Epidermal melanocyte (primary cell): ENCODE measurements around the gene TESMIN.
A peak's percentile ranks its signal among the peaks of the same experiment; 100 is the strongest.

ENCODE experiments used
- DNase-seq: peaks from one replicate; pipeline ENCODE4 v3.0.0; 2011; ENCODE audit warnings: low spot score; ENCODE audit not compliant: insufficient read length

The TESMIN gene, protein sequence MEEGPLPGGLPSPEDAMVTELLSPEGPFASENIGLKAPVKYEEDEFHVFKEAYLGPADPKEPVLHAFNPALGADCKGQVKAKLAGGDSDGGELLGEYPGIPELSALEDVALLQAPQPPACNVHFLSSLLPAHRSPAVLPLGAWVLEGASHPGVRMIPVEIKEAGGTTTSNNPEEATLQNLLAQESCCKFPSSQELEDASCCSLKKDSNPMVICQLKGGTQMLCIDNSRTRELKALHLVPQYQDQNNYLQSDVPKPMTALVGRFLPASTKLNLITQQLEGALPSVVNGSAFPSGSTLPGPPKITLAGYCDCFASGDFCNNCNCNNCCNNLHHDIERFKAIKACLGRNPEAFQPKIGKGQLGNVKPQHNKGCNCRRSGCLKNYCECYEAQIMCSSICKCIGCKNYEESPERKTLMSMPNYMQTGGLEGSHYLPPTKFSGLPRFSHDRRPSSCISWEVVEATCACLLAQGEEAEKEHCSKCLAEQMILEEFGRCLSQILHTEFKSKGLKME

GRCh38 chr11:68751331-68751856 lies at the start of gene TESMIN:
TESMIN (minus strand) TSS chr11:68751520; CDS start chr11:68750660, 860 bp downstream.
- peak; percentile 84 for DNase-seq

GRCh38 chr11:68798221-68798813 lies 47.0 kb upstream of the TESMIN start:
- DNase-seq = no peak

GRCh38 chr11:68796801-68797200 lies 45.5 kb upstream of the TESMIN start:
- DNase-seq = no peak

DNA sequence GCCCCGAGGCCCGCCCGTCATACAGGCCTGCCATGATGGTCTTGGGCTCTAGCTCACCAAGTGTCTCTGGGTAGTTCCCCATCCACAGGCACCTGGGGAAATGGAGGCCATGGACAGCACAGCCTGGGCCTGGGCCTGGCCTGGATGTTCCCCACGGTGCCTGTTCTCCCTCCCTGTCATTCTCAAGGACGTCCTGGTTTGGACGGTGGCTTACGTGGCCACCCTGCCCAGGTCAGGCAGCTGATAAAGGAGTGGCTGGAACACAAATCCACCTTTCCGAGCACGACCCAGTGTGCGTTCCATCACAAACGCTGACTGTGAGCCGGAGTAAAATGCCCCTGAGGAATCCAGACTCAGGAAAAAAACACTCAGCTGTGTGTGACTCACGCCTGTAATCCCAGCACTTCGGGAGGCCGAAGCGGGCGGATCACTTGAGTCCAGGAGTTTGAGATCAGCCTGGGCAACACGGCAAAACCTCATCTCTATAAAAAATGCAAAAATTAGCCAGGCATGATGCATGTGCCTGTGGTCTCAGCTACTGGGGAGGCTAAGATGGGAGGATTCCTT lies 41.2 kb upstream of the TESMIN start:
- DNase-seq = no peak

DNA sequence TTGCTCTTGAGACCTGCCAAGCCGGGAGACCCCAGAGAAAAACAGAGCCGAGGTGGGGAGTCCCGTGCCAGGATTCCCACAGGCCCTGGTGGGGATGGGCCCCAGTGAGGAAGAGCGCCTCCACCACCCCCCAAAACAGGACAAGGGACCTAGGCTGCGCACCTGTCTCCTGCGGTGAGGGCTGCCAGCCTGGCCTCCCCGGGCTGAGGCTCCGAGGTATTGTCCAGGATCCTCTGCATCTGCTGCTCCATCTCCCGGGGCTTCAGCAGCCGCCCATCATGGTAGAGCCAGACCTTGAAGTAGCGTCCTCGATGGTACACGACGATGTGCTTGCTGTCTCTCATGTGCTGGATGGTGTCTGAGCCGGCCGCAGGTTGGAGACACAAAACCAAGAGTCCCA lies 33.3 kb upstream of the TESMIN start:
- DNase-seq = no peak

- no peak for DNase-seq
These were observed 32.0 kb upstream of the TESMIN start for GRCh38 chr11:68783216-68783821.

GRCh38 chr11:68782711-68783110 lies 31.4 kb upstream of the TESMIN start:
- DNase-seq = no peak

GRCh38 chr11:68780829-68781228 lies 29.5 kb upstream of the TESMIN start:
- DNase-seq = peak; percentile 7

DNA sequence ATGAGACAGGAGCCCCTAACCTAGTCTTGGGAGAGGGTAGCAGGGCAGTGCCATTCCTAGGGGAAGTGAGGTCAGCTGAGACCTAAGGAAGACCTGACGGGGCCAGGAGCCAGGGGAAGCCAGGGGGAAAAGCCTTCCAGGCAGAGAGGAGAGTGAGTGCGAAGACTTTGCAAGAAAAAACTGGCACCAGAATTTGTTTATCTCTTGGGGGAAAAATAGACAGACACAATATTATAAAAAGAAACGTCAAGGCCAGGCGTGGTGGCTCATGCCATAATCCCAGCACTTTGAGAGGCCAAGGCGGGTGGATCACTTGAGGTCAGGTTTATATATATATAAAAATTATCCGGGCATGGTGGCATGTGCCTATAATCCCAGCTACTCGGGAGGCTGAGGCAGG lies 26.9 kb upstream of the TESMIN start:
- peak; percentile 4 for DNase-seq

- peak; percentile 8 for DNase-seq
These were observed 25.3 kb upstream of the TESMIN start for GRCh38 chr11:68776442-68777235.

- no peak for DNase-seq
These were observed 24.6 kb upstream of the TESMIN start for GRCh38 chr11:68775951-68776388.

GRCh38 chr11:68774194-68774585 lies 22.9 kb upstream of the TESMIN start:
- no peak for DNase-seq

GRCh38 chr11:68773521-68774193 lies 22.3 kb upstream of the TESMIN start:
- no peak for DNase-seq

DNA sequence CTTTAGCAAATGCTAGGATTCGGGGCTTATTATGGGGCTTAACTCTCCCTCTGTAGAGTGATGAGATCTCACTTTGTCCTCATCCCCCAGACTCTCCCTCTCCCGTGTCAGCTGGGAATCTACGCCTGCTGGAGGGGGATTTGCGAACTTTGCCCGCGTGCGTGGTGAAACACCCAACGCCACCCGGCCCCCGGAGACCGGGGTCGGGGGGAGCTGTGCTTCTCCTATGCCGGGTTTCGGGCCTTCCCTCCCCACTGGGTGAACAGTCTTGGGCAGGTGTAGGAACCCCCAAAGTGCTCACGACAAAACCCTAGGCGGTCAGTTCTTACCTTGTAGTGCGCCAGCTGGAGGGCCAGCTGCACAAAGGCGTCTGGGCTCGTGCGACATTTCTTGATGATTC lies 21.6 kb upstream of the TESMIN start:
- no peak for DNase-seq

GRCh38 chr11:68770781-68771180 lies 19.5 kb upstream of the TESMIN start:
- no peak for DNase-seq

DNA sequence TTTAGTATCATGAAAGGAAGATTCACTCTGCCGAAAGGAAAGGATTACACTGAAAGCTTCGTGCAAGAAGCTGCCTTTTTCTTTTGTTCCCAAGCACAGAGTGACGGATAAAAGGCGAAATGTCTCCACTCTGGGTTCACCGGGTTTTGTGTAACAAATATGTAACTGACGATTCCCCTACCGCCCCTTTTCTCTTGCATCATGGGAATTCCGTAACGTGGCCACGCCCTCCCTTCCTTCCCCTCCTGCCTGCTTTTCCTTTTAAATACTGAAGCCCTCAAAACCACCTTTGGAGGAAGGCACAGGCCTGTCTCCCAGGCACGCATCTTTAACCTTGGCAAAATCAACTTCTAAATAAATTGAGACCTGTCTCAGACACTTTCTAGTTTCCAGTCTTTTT lies 16.4 kb upstream of the TESMIN start:
- DNase-seq = no peak

DNA sequence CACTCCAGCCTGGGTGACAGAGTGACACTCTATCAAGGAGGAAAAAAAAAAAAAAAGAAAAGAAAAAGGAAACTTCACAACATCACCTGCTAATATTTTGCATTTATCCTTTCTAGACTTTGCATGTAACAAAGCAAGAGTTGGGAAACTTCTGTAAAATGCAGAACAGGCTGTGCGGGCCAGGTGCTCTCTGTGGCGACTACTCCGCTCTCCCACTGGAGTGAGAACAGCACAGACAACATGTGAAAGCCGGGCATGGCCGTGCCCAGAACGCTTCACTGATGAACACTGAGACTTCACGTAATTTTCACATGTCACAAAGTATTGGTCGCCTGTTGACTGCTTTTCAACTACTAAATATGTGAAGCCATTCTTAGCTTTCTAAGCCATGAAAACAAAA lies 15.5 kb upstream of the TESMIN start:
- DNase-seq = no peak

GRCh38 chr11:68764746-68765145 lies 13.4 kb upstream of the TESMIN start:
- DNase-seq = no peak

DNA sequence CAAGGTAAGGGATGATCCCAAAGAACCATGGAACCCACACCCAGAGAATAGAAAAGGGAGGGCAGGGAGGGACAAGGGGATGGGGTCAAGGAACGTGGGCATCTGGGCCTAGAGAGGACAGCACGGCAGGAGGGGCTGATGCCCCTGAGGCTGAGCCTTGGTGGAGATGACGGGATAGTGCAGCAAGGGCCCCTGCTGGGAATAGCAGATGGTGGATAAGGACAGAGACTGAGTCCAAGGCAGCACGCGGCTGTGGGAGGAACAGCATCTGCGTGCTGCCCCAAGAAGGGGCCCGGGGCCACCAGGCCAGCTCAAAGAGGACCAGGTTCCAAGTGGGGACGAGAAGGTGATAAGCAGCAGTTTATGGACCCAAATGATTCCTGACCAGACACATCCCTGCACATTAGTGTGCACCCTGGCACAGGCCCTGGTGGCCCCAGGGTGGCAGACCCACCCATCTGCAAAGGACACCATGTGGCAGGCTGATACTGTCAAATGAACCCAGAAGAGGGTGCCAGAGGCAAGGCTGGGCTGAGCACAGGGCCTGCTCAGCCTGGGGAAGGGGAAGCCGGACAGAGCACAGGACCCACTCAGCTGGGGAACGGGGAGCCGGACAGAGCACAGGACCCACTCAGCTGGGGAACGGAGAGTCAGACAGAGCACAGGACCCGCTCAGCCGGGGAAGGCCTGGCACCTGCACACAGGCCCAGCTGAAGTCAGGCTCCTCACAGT lies 12.8 kb upstream of the TESMIN start:
- no peak for DNase-seq
